ENCODE data around the gene ARL4D.

The ARL4D gene

DNA sequence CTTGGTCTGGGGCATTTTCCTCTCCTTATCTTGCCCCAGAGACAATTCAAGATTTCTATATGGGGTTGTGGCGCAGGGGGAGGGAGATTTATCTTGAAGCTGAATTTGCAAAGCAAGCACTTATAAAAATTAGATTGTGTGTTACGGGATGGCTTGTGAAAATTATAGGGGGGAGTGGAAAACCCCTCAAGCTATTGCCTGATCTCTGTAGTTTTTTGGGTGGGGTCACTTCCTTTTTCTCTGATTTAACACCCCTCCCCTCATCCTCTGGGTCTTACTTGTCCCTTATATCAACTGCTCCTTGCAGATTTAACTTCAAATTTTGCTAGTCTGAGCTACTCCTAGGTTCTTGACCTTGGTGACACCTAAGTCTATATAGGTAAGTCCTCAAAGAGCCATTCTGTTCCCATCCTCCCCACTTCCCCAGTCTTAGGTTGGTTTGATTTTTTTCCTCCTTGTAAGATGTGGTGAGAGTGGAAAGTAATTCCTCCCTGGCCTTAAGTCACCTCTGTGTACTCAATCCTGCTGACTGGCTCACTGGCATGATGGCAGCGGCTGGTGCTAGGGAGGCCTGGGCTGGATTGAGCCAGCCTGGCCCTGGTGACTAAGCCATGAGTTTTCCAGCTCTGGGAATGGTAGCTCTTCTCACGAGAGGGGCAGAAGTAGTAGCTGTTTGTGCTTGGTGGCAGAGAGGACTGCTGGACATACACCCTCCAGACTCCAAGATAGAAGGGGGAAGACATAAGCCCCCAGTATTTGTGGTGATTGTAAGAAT lies 2.3 kb downstream of the ARL4D start:
- TF ChIP-seq, protein P1, sequence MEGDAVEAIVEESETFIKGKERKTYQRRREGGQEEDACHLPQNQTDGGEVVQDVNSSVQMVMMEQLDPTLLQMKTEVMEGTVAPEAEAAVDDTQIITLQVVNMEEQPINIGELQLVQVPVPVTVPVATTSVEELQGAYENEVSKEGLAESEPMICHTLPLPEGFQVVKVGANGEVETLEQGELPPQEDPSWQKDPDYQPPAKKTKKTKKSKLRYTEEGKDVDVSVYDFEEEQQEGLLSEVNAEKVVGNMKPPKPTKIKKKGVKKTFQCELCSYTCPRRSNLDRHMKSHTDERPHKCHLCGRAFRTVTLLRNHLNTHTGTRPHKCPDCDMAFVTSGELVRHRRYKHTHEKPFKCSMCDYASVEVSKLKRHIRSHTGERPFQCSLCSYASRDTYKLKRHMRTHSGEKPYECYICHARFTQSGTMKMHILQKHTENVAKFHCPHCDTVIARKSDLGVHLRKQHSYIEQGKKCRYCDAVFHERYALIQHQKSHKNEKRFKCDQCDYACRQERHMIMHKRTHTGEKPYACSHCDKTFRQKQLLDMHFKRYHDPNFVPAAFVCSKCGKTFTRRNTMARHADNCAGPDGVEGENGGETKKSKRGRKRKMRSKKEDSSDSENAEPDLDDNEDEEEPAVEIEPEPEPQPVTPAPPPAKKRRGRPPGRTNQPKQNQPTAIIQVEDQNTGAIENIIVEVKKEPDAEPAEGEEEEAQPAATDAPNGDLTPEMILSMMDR (IDR thresholded peaks at IDR 0.05; ENCODE audit: extremely low read depth, missing control alignments), result no peak
- DNase-seq (ENCODE audit: low spot score), result no peak

GRCh38 chr17:43402078-43402477 lies 3.3 kb downstream of the ARL4D start:
- TF ChIP-seq, protein P1 (IDR thresholded peaks at IDR 0.05; ENCODE audit: extremely low read depth, missing control alignments), result no peak
- no peak for DNase-seq (ENCODE audit: low spot score)

DNA sequence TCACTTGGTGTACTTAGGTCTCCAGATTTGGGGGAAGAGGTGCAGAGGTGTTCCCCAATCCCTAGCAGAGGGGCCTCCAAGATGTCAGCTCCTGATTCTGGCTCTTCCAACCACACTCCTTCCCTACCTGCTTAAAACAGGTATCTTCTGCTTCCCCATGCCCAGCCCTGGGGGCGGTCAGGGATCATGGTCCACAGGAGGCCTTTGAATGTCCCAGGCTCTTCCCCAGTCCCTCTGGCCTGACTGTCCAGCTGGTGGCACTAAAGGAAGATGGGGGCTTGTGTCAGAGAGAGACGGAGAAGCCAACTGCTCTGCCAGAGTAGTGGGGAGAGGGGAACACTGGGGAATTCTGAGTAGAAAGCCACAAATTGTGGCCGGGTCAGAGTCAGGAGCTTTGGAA lies 3.8 kb downstream of the ARL4D start:
- no peak for DNase-seq (ENCODE audit: low spot score)
- TF ChIP-seq, protein P1 (IDR thresholded peaks at IDR 0.05; ENCODE audit: extremely low read depth, missing control alignments), result no peak

GRCh38 chr17:43403846-43404245 lies 5.1 kb downstream of the ARL4D start:
- TF ChIP-seq, protein P1 (IDR thresholded peaks at IDR 0.05; ENCODE audit: extremely low read depth, missing control alignments), result no peak
- no peak for DNase-seq (ENCODE audit: low spot score)

GRCh38 chr17:43405861-43406260 lies 7.1 kb downstream of the ARL4D start:
- TF ChIP-seq, protein P1 (IDR thresholded peaks at IDR 0.05; ENCODE audit: extremely low read depth, missing control alignments), result no peak
- DNase-seq (ENCODE audit: low spot score), result no peak

- no peak for DNase-seq (ENCODE audit: low spot score)
- TF ChIP-seq, protein P1 (IDR thresholded peaks at IDR 0.05; ENCODE audit: extremely low read depth, missing control alignments), result no peak
Observed at GRCh38 chr17:43406676-43407645, 8.2 kb downstream of the ARL4D start.

DNA sequence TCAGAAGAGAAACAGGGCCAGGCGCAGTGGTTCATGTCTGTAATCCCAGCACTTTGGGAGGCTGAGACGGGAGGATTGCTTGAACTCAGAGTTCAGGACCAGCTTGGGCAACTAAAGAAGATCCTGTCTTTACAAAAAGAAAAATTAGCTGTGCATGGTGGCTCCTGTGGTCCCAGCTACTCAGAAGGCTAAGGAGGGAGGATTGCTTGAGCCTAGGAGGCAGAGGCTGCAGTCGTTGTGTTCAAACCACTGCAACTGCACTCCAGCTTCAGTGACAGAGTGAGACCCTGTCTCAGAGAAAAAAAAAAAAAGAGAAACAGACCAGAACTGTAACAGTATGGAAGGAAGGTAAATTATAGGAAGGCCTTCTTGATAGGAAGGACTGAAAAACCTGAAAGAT lies 10.3 kb downstream of the ARL4D start:
- TF ChIP-seq, protein P1 (IDR thresholded peaks at IDR 0.05; ENCODE audit: extremely low read depth, missing control alignments), result no peak
- no peak for DNase-seq (ENCODE audit: low spot score)
